Measurements from ENCODE around the gene NFATC4.

The NFATC4 gene

GRCh38 chr14:24353559-24354481 lies 14.2 kb upstream of the NFATC4 start:
- no peak for TF ChIP-seq CTCF (IDR thresholded peaks at IDR 0.05)

- no peak for TF ChIP-seq CTCF (IDR thresholded peaks at IDR 0.05)
Observed at GRCh38 chr14:24355009-24355408, 13.0 kb upstream of the NFATC4 start.

- TF ChIP-seq CTCF (IDR thresholded peaks at IDR 0.05), result no peak
Observed at GRCh38 chr14:24356208-24356607, 11.8 kb upstream of the NFATC4 start.

- no peak for TF ChIP-seq CTCF (IDR thresholded peaks at IDR 0.05)
Observed at GRCh38 chr14:24360281-24360680, 7.7 kb upstream of the NFATC4 start.

GRCh38 chr14:24361326-24361725 lies 6.7 kb upstream of the NFATC4 start:
- TF ChIP-seq CTCF (IDR thresholded peaks at IDR 0.05), result no peak

- no peak for TF ChIP-seq CTCF (IDR thresholded peaks at IDR 0.05)
Observed at GRCh38 chr14:24362241-24362960, 5.6 kb upstream of the NFATC4 start.

- TF ChIP-seq CTCF (IDR thresholded peaks at IDR 0.05), result no peak
Observed at GRCh38 chr14:24363401-24363800, 4.6 kb upstream of the NFATC4 start.
